Neural progenitor cell (in vitro differentiated cells): Measurements from ENCODE around the gene TP53I3.

Experiments
- EZH2 ChIP-seq: fragments of 200-600 bp; sonication (generic); IDR thresholded peaks from 2 replicates; pipeline ENCODE4 v1.6.1; 2017; ENCODE audit warnings: antibody characterized with exemption, mild to moderate bottlenecking, moderate library complexity
- TF ChIP-seq, protein P1 (sequence below): fragments of 200-600 bp; sonication (generic); IDR thresholded peaks from 2 replicates; pipeline ENCODE4 v1.5.1; 2017; ENCODE audit warnings: antibody characterized with exemption, mild to moderate bottlenecking

DNA sequence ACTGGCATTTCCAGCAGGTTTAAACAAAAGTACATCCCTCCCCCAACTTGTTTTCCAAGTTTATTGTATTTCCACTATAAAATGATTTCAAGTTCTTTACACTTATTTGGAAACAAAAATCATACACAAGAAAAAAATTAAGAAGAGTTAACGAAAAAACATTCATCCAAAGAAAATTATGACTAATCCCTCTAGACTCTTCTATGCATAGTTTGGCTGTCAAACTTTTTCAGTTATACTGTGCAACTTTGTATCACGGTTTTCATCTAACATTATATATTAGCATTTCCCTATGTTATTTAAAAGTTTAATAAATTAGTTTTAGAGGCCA, 38.1 kb downstream of the TP53I3 start:
- TF ChIP-seq EZH2, result no peak
- TF ChIP-seq, protein P1, sequence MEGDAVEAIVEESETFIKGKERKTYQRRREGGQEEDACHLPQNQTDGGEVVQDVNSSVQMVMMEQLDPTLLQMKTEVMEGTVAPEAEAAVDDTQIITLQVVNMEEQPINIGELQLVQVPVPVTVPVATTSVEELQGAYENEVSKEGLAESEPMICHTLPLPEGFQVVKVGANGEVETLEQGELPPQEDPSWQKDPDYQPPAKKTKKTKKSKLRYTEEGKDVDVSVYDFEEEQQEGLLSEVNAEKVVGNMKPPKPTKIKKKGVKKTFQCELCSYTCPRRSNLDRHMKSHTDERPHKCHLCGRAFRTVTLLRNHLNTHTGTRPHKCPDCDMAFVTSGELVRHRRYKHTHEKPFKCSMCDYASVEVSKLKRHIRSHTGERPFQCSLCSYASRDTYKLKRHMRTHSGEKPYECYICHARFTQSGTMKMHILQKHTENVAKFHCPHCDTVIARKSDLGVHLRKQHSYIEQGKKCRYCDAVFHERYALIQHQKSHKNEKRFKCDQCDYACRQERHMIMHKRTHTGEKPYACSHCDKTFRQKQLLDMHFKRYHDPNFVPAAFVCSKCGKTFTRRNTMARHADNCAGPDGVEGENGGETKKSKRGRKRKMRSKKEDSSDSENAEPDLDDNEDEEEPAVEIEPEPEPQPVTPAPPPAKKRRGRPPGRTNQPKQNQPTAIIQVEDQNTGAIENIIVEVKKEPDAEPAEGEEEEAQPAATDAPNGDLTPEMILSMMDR, result no peak
